SK-N-SH (cell line): ENCODE data around the gene AHCYL1. TPM values are rescaled to one million over a fixed set of nuclear protein-coding genes. Genes with fewer than 3 reads are reported as not detected.

Experiments used
- CTCF ChIA-PET: fragments of 300-600, 350-600 bp; formaldehyde crosslinking; extraction: SDS; loops from one replicate; lab custom pipeline; 2021; lab: Yijun Ruan, JAX
- POLR2A ChIA-PET: fragments of 350-600 bp; sonication (Branson Sonifier 250); formaldehyde crosslinking; extraction: SDS; loops from one replicate; lab custom pipeline; 2020; ENCODE audit warnings: antibody characterized with exemption, inconsistent platforms; lab: Yijun Ruan, JAX
- DNase-seq: peaks from one replicate; pipeline ENCODE4 v3.0.0; 2012
- H2AFZ ChIP-seq: fragments of 200-600 bp; sonication (generic); 2 replicates; pipeline ENCODE4 v1.8.1; 2016; ENCODE audit warnings: antibody characterized with exemption, mild to moderate bottlenecking, low read depth
- H3F3A ChIP-seq: fragments of 200-600 bp; sonication (generic); replicated peaks from 2 replicates; pipeline ENCODE3; 2016; ENCODE audit warnings: antibody characterized with exemption, mild to moderate bottlenecking; ENCODE audit not compliant: insufficient read depth
- H3K27ac ChIP-seq, 2 experiments: fragments of 200-500 bp in 1 of 2; fragments of 200-600 bp in 1 of 2; sonication (Bioruptor generic) in 1 of 2; sonication (generic), shearing (Covaris generic) in 1 of 2; 2 replicates each; pipeline versions ENCODE4 v1.5.1 to v1.6.1; 2014 to 2016; ENCODE audit warnings: low read depth in 2 of 2, inconsistent platforms in 1 of 2, low read length in 1 of 2, mild to moderate bottlenecking in 1 of 2, mixed read lengths in 1 of 2
- H3K27me3 ChIP-seq: fragments of 200-600 bp; sonication (generic), shearing (Covaris generic); 2 replicates; pipeline ENCODE4 v1.6.1; 2016; ENCODE audit warnings: mixed run types; ENCODE audit not compliant: insufficient read depth
- H3K36me3 ChIP-seq, 2 experiments: fragments of 200-500 bp in 1 of 2; fragments of 200-600 bp in 1 of 2; sonication (Bioruptor generic) in 1 of 2; sonication (generic) in 1 of 2; replicated peaks in 1 of 2; 2 replicates each; pipeline versions ENCODE3 to v1.5.1; 2014 to 2016; ENCODE audit warnings: low read length in 1 of 2, mild to moderate bottlenecking in 1 of 2; ENCODE audit not compliant: insufficient read depth in 2 of 2, control insufficient read depth in 1 of 2
- H3K4me1 ChIP-seq, 2 experiments: fragments of 200-500 bp in 1 of 2; fragments of 200-600 bp in 1 of 2; sonication (Bioruptor generic) in 1 of 2; sonication (generic), shearing (Covaris generic) in 1 of 2; 2 replicates each; pipeline versions ENCODE4 v1.5.1 to v1.6.1; 2014 to 2016; ENCODE audit warnings: low read depth in 1 of 2, low read length in 1 of 2, mixed run types in 1 of 2; ENCODE audit not compliant: insufficient read depth in 2 of 2, control insufficient read depth in 1 of 2
- H3K4me2 ChIP-seq: fragments of 200-600 bp; sonication (generic), shearing (Covaris generic); 2 replicates; pipeline ENCODE4 v1.6.1; 2017; ENCODE audit warnings: mixed run types
- H3K4me3 ChIP-seq, 2 experiments: fragments of 200-500 bp in 1 of 2; fragments of 200-600 bp in 1 of 2; sonication (Bioruptor generic) in 1 of 2; sonication (generic), shearing (Covaris generic) in 1 of 2; 2 replicates each; pipeline versions ENCODE4 v1.5.1 to v1.8.1; 2014 to 2016; ENCODE audit warnings: low read depth in 2 of 2, inconsistent platforms in 1 of 2, low read length in 1 of 2, mild to moderate bottlenecking in 1 of 2, mixed read lengths in 1 of 2, moderate library complexity in 1 of 2
- H3K79me2 ChIP-seq: fragments of 200-600 bp; sonication (generic); 2 replicates; pipeline ENCODE4 v1.8.1; 2017; ENCODE audit warnings: mild to moderate bottlenecking; ENCODE audit not compliant: insufficient read depth
- H3K9ac ChIP-seq: fragments of 200-600 bp; sonication (generic); 2 replicates; pipeline ENCODE4 v1.6.1; 2017; ENCODE audit warnings: mixed run types
- H3K9me2 ChIP-seq: fragments of 200-600 bp; sonication (generic); 2 replicates; pipeline ENCODE4 v1.6.1; 2017; ENCODE audit warnings: mixed run types
- H3K9me3 ChIP-seq: fragments of 200-600 bp; sonication (generic); 2 replicates; pipeline ENCODE4 v1.6.1; 2017; ENCODE audit warnings: mixed run types, mild to moderate bottlenecking, moderate library complexity
- H4K20me1 ChIP-seq: fragments of 200-600 bp; sonication (generic); 2 replicates; pipeline ENCODE4 v1.6.1; 2017; ENCODE audit warnings: mild to moderate bottlenecking, mixed run types; ENCODE audit not compliant: insufficient read depth
- ELF1 ChIP-seq: IDR thresholded peaks from 2 replicates; pipeline ENCODE4 v1.4.0; 2012
- EZH2phosphoT487 ChIP-seq: fragments of 200-600 bp; sonication (generic); IDR thresholded peaks from 2 replicates; pipeline ENCODE4 v1.6.1; 2017; ENCODE audit warnings: low read depth, mixed run types, mild to moderate bottlenecking, antibody characterized with exemption, moderate library complexity, borderline replicate concordance
- FOXJ3 ChIP-seq: sonication (generic); formaldehyde crosslinking; IDR thresholded peaks from 2 replicates; pipeline ENCODE4 v1.5.1; 2020; ENCODE audit warnings: mild to moderate bottlenecking, missing genetic modification reagents
- GABPA ChIP-seq: IDR thresholded peaks from 2 replicates; pipeline ENCODE4 v1.4.0; 2012; ENCODE audit warnings: low read depth, mild to moderate bottlenecking
- GATA2 ChIP-seq: sonication (generic); formaldehyde crosslinking; IDR thresholded peaks from 2 replicates; pipeline ENCODE4 v1.5.0; 2020; ENCODE audit warnings: mild to moderate bottlenecking, missing genetic modification reagents
- IRF3 ChIP-seq: fragments of 150-350 bp; IDR thresholded peaks from 2 replicates; pipeline ENCODE4 v1.6.1; 2016; ENCODE audit warnings: mild to moderate bottlenecking, low read depth, low read length
- JUND ChIP-seq: IDR thresholded peaks from 2 replicates; pipeline ENCODE4 v1.4.0; 2012
- MEF2A ChIP-seq: IDR thresholded peaks from 2 replicates; pipeline ENCODE4 v1.4.0; 2012; ENCODE audit warnings: low read depth, borderline replicate concordance
- MXI1 ChIP-seq: IDR thresholded peaks from 2 replicates; pipeline ENCODE4 v1.6.1; 2012; ENCODE audit warnings: mild to moderate bottlenecking, low read depth, low read length, improper control_type of control experiment
- PBX3 ChIP-seq: IDR thresholded peaks from 2 replicates; pipeline ENCODE4; 2012
- RAD21 ChIP-seq: IDR thresholded peaks from 2 replicates; pipeline ENCODE4 v1.6.1; 2012; ENCODE audit warnings: mild to moderate bottlenecking, low read length
- RCOR1 ChIP-seq: fragments of 150-350 bp; IDR thresholded peaks from 2 replicates; pipeline ENCODE4 v1.6.1; 2017; ENCODE audit warnings: antibody characterized with exemption, low read length
- RFX5 ChIP-seq: IDR thresholded peaks from 2 replicates; pipeline ENCODE4 v1.6.1; 2012; ENCODE audit warnings: mild to moderate bottlenecking, improper control_type of control experiment, low read length
- SIN3A ChIP-seq: IDR thresholded peaks from 2 replicates; pipeline ENCODE4 v1.6.1; 2012; ENCODE audit warnings: low read depth, mild to moderate bottlenecking, low read length, moderate library complexity, borderline replicate concordance
- SMC3 ChIP-seq: IDR thresholded peaks from 2 replicates; pipeline ENCODE4 v1.6.1; 2012; ENCODE audit warnings: low read depth, low read length, improper control_type of control experiment
- TEAD4 ChIP-seq: IDR thresholded peaks from 2 replicates; pipeline ENCODE4 v1.4.0; 2012; ENCODE audit warnings: mild to moderate bottlenecking, borderline replicate concordance; ENCODE audit not compliant: insufficient read depth
- WGBS: methylation state at CpG from one replicate; pipeline ENCODE4 v1.1.6; 2017; ENCODE audit warnings: low lambda C conversion rate; 5-methylcytosine and 5-hydroxymethylcytosine counted together
- polyA plus RNA-seq, 3 experiments: library from polyadenylated mRNA; depleted of rRNA; stranded (reverse); fragments of >200 nt; gene quantifications; 2 replicates each; pipeline ENCODE4 v1.2.3, GENCODE V29; 2012
- TF ChIP-seq, protein P1 (sequence below): fragments of 200-600 bp; sonication (generic); IDR thresholded peaks from 2 replicates; pipeline ENCODE4 v1.6.1; 2017; ENCODE audit warnings: antibody characterized with exemption, mild to moderate bottlenecking, moderate library complexity

AHCYL1 gene
- polyA plus RNA-seq, 1 of the 3 experiments (the other 2 are of a cell fraction), result 39.7 TPM

DNA sequence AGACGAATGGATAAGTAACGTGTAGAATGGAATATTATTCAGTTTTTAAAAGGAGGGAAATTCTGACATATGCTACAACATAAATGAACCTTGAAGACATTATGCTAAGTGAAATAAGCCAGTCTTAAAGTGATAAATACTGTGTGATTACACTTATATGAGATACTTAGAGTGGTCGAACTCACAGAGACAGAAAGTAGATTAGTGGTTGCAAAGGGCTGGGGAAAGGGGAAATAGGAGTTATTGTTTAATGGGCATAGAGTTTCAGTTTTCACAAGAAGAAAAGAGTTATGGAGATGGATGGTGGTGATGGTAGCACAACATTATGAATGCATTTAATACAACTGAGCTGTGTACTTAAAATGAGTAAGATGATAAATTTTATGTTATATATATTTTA, 14.7 kb upstream of the AHCYL1 start:
- no peaks in the 10 kb centered on the region for H3K9me3 ChIP-seq
- no peak overlapping the region for H3K27ac ChIP-seq
- WGBS, result 91% methylated on average over 3 of the region's 3 CpGs
- no peak overlapping the region for H3K4me2 ChIP-seq
- no peaks in the 10 kb centered on the region for H3K9me2 ChIP-seq
- no peaks in the 10 kb centered on the region for H3K79me2 ChIP-seq
- no peak overlapping the region for H2AFZ ChIP-seq
- no peak overlapping the region for H3K4me3 ChIP-seq
- H4K20me1 ChIP-seq, result no peaks in the 10 kb centered on the region
- no peak overlapping the region for H3K9ac ChIP-seq
- POLR2A ChIA-PET, result no interaction called here
- no peak for DNase-seq
- no peak for TF ChIP-seq EZH2phosphoT487
- no peak for TF ChIP-seq SMC3
- TF ChIP-seq RCOR1, result no peak
- TF ChIP-seq MEF2A, result no peak
- TF ChIP-seq GABPA, result no peak
- TF ChIP-seq SIN3A, result no peak
- TF ChIP-seq RFX5, result no peak
- TF ChIP-seq JUND, result no peak
- no peak for TF ChIP-seq RAD21
- no peak for TF ChIP-seq TEAD4
- no peak for TF ChIP-seq ELF1
- no peak for TF ChIP-seq MXI1
- no peak for TF ChIP-seq IRF3
- no peak for TF ChIP-seq PBX3
- TF ChIP-seq, protein P1, sequence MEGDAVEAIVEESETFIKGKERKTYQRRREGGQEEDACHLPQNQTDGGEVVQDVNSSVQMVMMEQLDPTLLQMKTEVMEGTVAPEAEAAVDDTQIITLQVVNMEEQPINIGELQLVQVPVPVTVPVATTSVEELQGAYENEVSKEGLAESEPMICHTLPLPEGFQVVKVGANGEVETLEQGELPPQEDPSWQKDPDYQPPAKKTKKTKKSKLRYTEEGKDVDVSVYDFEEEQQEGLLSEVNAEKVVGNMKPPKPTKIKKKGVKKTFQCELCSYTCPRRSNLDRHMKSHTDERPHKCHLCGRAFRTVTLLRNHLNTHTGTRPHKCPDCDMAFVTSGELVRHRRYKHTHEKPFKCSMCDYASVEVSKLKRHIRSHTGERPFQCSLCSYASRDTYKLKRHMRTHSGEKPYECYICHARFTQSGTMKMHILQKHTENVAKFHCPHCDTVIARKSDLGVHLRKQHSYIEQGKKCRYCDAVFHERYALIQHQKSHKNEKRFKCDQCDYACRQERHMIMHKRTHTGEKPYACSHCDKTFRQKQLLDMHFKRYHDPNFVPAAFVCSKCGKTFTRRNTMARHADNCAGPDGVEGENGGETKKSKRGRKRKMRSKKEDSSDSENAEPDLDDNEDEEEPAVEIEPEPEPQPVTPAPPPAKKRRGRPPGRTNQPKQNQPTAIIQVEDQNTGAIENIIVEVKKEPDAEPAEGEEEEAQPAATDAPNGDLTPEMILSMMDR, result no peak
- no peak for TF ChIP-seq GATA2
- TF ChIP-seq FOXJ3 (CRISPR knock-in tag), result no peak
- TF ChIP-seq, all 33 proteins: peak for 0
- no peaks in the 10 kb centered on the region for H3K36me3 ChIP-seq
- CTCF ChIA-PET, result interaction anchor here (1.1 to 2.1 kb wide), 5 partner anchors 11 to 437 kb away, joined by 3 to 7 read pairs (median 4); partner anchors contain the start of gene AHCYL1
- peaks cover 4% of the 10 kb centered on the region for H3F3A ChIP-seq
- H3K27me3 ChIP-seq, result no peaks in the 10 kb centered on the region
- H3K4me1 ChIP-seq, result no peaks in the 10 kb centered on the region
